Stimulated activated CD8-positive, alpha-beta memory T cell treated with anti-CD3 and anti-CD28 coated beads, Interleukin-7, amount 100 ng/mL, for 1 hour (primary cell): Measurements from ENCODE around the gene ODC1.
"Not testable (repeated sequence)": the region's sequence is repeated elsewhere in the genome, so short reads cannot be mapped to it uniquely, and the experiment has no call there.

ENCODE experiments used
- DNase-seq, 2 donors: peaks; one replicate each; pipeline ENCODE4 v3.0.0-alpha.2; 2020; ENCODE audit warnings: low read depth in 2 of 2

Gene ODC1

GRCh38 chr2:10452956-10453904, 5.1 kb upstream of the ODC1 start:
- DNase-seq, result no peak

GRCh38 chr2:10452312-10452711, 4.2 kb upstream of the ODC1 start:
- DNase-seq, result no peak

DNA sequence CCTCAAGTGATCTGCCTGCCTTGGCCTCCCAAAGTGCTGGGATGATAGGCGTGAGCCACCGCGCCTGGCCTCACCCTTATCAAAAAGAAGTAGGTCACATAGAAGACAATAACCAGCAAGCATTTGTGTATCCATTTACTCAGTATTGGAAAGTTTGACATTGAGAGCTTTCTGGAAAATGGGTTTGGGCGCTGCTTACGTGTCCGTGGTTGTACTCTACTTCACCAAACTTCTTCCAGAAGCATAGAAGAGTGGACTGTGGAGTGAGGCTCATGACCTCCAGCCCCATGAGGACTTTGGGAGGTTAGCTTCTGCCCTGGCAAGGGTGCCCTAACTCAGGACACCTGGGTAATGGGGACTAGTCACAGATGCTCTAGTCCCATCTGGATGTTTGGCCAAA, 3.7 kb upstream of the ODC1 start:
- DNase-seq, result no peak

- no peak for DNase-seq
These were observed 1.9 kb upstream of the ODC1 start for GRCh38 chr2:10449838-10450691.

DNA sequence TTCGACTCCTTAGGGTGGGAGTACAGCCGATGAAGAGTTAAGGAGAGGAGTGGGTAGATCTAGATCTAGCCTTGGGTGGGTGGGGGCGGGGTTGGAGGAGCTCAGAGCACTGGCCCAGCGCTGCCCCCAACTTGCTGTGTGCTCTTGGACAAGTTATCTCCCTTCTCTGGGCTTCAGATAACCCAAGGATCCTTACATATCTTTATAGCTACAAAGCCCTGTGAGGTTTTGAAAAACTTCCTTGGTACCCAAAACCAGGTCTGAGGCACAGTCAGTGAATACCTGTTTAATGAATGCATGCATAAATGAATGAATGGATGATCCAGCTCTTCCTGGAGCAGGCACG, 1.3 kb upstream of the ODC1 start:
- no peak for DNase-seq

- peak; percentile 87 to 89 for DNase-seq
These were observed 704 bp upstream of the ODC1 start for GRCh38 chr2:10448576-10449485.

- no peak for DNase-seq
These were observed 730 bp downstream of the ODC1 start for GRCh38 chr2:10447300-10447894.

DNA sequence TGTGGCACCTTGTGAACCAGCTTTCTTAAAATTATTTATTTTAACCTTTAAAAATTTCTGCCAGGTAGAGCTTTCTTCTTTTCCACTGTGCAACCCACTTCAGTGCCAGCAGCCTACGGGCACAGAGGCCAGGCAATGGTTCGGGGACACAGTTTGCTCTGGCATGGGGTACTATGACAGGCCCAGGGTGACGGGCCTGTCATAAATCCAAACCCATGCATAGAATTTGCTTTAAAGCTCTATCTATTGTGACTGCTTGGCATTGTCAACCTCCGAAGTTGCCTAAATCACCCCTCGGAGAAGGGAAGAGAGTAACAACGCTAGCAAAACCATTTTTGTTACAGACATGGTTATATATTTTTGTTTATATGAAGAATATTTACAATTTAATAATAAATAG, 1.5 kb downstream of the ODC1 start:
- no peak for DNase-seq

DNA sequence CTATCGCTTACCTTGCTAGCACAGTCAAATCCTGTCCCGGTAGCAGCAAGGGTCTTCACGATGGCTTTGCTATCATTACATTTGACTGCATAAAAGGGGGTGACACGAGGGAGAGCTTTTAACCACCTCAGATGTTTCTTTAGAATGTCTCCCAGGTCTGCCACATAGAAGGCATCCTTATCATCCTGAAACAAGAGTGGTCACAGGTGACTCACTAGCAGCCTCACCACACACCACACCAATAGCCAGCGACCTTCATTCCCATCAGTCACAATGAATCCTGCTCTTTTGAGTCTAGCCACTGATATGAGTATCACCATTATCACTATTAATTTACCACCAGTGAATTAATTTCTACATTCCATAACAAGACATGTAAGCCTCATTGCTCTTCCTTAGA, 3.7 kb downstream of the ODC1 start:
- no peak for DNase-seq

DNA sequence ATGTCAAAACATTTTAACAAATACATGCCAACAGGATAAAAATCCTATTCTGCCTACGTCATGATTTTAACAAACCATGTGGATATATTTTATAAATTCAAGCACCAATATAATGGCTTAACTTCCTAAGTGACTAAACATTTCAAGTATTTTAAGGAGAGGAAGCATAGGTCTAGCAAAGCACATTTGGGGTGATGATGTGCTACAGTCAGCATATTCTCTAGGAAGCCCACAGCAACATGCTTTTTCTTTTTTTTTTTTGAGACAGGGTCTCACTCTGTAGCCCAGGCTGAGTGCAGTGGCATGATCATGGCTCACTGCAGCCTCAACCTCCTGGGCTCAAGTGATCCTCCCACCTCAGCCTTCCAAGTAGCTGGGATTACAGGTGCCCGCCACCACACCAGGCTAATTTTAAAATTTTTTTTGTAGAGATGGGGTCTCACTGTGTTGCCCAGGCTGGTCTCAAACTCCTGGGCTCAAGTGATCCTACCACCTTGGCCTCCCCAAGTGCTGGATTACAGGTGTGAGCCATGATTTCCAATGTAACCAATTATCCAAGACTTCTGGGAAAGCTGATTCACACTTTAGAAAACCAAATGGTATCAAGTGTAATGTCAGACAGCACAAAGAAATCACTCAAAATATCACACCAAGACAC, 5.5 kb downstream of the ODC1 start:
- DNase-seq, result not testable (repeated sequence)

DNA sequence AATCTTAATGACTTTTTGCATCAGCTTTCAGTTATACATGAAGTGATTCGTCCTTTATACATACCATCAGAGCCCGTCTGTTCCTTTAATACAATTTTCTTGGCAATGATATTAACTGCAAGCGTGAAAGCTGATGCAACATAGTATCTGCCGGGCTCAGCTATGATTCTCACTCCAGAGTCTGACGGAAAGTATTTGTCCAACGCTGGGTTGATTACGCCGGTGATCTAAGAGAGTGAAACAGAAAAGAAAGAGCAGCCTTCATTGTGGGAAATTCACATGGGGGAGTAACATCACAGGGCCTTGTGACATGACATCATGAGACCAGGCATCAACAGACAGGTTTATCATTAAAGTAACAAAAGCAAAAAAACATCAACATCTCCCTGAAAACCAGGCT, 6.2 kb downstream of the ODC1 start:
- no peak for DNase-seq

DNA sequence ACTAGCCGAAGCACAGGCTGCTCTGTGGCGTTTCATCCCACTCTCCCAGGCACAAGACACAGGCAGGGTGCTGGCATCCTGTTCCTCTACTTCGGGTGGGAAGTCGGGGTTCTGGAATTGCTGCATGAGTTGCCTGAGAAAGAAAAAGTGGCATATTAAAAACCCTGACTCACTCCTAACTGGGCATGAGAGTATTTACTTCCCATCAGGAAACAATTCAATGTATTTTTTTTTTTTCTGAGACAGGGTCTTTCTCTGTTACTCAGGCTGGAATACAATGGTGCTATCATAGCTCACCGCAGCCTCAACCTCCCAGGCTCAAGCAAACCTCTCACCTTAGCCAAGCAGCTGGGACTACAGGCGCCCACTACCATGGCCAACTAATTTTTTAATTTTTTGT, 7.4 kb downstream of the ODC1 start:
- no peak for DNase-seq

- DNase-seq, result no peak
These were observed 8.2 kb downstream of the ODC1 start for GRCh38 chr2:10439971-10440370.

GRCh38 chr2:10439185-10439879, 8.8 kb downstream of the ODC1 start:
- no peak for DNase-seq

- no peak for DNase-seq
These were observed 9.4 kb downstream of the ODC1 start for GRCh38 chr2:10438688-10439087.

DNA sequence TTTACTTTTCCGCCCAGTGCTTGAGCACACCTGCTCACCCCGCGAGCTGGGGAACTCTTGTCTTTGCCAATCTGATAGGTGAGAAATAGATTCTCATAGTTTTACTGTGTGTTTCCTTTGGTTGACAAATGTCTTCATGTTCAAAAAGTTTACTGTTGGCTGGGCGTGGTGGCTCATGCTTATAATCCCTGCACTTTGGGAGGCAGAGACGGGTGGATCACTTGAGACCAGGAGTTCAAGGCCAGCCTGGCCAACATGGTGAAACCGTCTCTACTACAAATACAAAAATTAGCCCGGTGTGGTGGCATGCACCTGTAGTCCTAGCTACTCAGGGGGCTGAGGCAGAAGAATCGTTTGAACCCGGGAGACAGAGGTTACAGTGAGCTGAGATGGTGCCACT, 10.3 kb downstream of the ODC1 start:
- DNase-seq, result no peak

DNA sequence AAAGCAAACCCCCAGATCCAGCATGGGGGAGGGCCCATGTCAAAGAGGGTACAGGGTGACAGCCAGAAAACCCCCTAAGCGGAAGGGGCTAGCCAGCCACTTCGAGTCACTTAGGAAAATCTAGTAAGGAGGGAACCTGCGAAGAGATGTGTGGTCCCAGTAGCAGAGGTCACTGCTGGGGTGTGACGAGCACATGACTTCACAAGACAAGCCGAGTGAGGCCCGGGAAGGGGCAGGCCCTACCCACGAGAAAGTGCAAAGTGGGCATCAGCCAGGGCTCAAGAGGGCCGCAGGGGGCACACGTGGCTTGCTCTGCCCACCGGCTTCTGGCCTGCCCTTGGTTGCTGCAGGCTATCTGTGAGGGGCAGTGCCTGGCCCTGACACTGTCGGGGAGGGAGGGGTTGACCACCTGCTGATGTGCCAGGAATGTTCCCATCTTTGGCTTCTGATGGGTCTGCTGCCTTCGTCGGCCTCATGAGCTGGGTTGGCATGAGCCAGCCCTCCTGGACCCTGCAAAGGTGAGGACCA, 11.5 kb downstream of the ODC1 start:
- no peak for DNase-seq

- DNase-seq, result no peak
These were observed 12.3 kb downstream of the ODC1 start for GRCh38 chr2:10435820-10436204.

- peak; percentile 41 to 52 for DNase-seq
These were observed 13.0 kb downstream of the ODC1 start for GRCh38 chr2:10434886-10435819.
